ENCODE data around the gene NMU.
"Not testable (repeated sequence)": the region's sequence is repeated elsewhere in the genome, so short reads cannot be mapped to it uniquely, and the experiment has no call there.

The NMU gene

DNA sequence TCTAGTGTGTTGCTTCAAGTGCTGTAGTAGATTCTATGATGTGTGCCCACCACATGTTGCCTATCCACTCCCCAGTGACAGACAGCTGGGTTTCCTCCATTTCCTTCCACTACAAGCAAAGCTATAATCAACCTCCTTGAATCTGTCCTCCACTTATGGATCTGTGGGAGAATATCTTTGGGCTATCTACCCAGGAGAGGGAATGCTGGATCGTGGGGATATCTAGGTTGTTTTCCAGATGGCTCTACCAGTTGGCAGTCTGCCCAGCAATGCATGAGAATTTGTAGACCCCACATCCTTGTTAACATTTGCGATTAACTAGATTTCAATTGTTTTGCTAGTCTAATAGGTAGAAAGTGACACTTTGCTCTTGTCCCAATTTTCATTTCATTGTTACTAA is 10.3 kb downstream of the NMU start:
- no peak for DNase-seq (ENCODE audit: low spot score)
- TF ChIP-seq, protein P1, sequence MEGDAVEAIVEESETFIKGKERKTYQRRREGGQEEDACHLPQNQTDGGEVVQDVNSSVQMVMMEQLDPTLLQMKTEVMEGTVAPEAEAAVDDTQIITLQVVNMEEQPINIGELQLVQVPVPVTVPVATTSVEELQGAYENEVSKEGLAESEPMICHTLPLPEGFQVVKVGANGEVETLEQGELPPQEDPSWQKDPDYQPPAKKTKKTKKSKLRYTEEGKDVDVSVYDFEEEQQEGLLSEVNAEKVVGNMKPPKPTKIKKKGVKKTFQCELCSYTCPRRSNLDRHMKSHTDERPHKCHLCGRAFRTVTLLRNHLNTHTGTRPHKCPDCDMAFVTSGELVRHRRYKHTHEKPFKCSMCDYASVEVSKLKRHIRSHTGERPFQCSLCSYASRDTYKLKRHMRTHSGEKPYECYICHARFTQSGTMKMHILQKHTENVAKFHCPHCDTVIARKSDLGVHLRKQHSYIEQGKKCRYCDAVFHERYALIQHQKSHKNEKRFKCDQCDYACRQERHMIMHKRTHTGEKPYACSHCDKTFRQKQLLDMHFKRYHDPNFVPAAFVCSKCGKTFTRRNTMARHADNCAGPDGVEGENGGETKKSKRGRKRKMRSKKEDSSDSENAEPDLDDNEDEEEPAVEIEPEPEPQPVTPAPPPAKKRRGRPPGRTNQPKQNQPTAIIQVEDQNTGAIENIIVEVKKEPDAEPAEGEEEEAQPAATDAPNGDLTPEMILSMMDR (IDR thresholded peaks at IDR 0.05; ENCODE audit: extremely low read depth, missing control alignments), result no peak

DNA sequence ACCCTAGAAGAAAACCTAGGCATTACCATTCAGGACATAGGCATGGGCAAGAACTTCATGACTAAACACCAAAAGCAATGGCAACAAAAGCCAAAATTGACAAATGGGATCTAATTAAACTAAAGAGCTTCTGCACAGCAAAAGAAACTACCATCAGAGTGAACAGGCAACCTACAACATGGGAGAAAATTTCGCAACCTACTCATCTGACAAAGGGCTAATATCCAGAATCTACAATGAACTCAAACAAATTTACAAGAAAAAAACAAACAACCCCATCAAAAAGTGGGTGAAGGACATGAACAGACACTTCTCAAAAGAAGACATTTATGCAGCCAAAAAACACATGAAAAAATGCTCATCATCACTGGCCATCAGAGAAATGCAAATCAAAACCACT is 12.0 kb downstream of the NMU start:
- DNase-seq (ENCODE audit: low spot score), result not testable (repeated sequence)

DNA sequence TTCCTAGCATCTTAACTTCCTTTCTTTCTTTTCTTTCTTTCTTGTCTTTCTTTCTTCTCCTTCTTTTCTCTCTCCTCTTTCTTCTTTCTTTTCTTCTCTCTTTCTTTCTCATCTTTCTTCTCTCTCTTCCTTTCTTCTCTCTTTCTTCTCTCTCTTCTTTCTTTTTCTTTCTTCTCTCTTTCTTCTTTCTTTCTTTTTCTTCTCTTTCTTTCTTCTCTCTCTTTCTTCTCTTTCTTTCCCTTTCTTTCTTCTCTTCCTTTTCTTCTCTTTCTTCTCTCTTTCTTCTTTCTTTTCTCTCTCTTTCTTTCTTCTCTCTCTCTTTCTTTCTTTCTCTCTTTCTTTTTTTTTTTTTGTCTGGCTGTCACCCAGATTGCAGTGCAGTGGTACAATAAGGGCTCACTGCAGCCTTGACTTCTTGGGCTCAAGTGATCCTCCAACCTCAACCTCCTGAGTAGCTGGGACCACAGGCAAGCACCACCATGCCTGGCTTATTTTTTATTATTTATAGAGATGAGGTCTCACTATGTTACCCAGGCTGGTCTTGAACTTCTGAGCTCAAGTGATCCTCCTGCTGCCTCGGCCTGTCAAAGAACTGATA is 17.5 kb downstream of the NMU start:
- TF ChIP-seq, protein P1 (IDR thresholded peaks at IDR 0.05; ENCODE audit: extremely low read depth, missing control alignments), result no peak

DNA sequence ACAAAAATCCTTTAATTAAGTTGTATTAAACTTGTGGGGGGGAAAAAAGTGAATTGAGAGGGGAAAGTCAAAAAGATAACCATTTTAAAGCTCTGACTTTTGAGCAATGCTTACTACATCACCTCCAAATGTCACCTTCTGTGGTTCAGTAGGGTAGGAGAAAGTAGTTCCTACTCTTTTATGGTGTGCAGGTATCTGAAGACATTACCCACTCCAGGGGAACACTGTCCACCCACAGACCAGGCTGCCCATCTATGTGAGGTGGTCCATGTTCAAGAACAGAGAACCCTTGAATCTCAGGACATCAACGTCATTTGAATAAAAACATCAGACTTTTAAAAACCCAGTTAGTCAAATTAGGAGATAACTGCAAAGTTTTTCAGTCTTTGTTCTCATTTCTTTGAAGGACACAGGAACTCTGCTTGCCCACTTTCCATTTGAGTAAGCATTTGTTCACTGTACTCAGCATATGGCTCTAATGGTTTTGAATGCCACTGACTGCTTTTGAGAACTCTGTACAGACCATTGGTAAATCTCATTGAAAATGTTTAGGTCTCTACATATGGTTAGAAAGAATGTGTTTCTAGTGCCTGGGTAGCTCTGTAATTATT is 18.4 kb downstream of the NMU start:
- TF ChIP-seq, protein P1 (IDR thresholded peaks at IDR 0.05; ENCODE audit: extremely low read depth, missing control alignments), result no peak
- DNase-seq (ENCODE audit: low spot score), result peak; percentile 74

More for the DNA sequence above, 17.5 kb downstream of the NMU start:
- DNase-seq (ENCODE audit: low spot score), result no peak

DNA sequence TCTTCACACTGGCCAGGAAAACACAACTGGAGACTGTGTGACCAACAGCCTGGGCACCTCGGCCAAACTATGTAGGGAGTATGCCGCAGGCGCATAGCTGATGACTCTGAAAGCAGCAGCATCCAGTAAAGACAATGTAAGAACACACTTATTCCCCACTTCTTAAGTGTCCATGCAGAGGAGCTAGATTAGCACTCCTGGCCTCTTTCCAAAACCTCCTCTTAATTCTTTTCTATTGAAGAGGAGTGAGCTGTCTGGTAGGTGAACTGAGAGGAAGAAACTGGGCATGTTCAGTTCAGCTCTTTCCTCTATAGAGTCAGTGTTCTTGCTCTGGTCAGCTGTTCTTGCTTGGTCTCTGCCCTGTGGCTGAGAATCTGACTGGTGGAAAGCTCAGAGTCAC is 21.1 kb downstream of the NMU start:
- TF ChIP-seq, protein P1 (IDR thresholded peaks at IDR 0.05; ENCODE audit: extremely low read depth, missing control alignments), result no peak
- DNase-seq (ENCODE audit: low spot score), result no peak

DNA sequence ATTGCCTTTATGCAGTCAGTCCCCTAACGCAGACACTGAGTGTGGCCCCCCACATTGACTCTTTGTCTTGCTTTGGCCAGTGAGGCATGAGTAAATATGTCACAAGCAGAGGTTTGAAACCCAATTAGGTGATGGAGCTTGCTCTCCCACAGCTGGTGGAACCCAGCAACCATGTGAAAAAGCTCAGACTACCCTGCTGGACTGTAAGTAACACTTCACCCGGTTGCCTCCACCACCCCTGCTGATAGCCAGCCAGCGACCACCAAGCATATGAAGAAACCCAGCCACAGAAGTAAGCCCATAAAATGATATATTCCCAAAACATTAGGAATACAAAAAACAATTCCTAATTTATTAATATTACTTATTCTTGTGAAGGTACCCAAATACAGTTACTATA is 22.5 kb downstream of the NMU start:
- DNase-seq (ENCODE audit: low spot score), result no peak
- TF ChIP-seq, protein P1 (IDR thresholded peaks at IDR 0.05; ENCODE audit: extremely low read depth, missing control alignments), result no peak

DNA sequence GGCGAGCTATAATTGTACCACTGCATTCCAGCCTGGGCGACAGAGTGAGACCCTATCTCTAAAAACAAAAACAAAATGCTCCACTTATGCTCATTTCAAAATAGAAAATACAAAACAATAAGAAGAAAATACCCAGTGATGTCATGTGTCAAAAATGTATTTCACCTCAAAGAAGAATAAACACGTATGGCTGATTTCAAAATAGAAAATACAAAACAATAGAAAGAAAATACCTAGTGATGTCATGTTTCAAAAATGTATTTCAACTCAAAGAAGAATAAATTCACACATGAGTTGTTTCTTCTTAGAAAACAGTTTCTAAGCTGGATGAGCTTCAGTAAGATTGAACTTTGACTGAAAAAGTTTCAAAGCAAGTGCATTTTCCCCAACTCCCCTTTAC is 23.8 kb downstream of the NMU start:
- TF ChIP-seq, protein P1 (IDR thresholded peaks at IDR 0.05; ENCODE audit: extremely low read depth, missing control alignments), result no peak

More for the DNA sequence above, 23.8 kb downstream of the NMU start:
- no peak for DNase-seq (ENCODE audit: low spot score)
